ENCODE measurements around the gene RBBP5.

GRCh38 chr1:205047764-205048231 is 74.0 kb downstream of the RBBP5 start:
- TF ChIP-seq EGR1 (IDR thresholded peaks at IDR 0.05; ENCODE audit: low read depth) (no peak), CTCF (IDR thresholded peaks at IDR 0.05 in 2 of 3, conservative IDR thresholded peaks at IDR 0.05 in 1 of 3; ENCODE audit: borderline replicate concordance in 1 of 3, insufficient read depth in 1 of 3, low read depth in 2 of 3, low read length in 2 of 3) (no peak)

Data from HCT116 (cell line).